GM19238 (cell line): ENCODE results near the gene METTL3.

Experiments
- DNase-seq: peaks from one replicate; pipeline ENCODE4 v3.0.0; 2011; ENCODE audit warnings: low spot score; ENCODE audit not compliant: insufficient read length

METTL3 gene

DNA sequence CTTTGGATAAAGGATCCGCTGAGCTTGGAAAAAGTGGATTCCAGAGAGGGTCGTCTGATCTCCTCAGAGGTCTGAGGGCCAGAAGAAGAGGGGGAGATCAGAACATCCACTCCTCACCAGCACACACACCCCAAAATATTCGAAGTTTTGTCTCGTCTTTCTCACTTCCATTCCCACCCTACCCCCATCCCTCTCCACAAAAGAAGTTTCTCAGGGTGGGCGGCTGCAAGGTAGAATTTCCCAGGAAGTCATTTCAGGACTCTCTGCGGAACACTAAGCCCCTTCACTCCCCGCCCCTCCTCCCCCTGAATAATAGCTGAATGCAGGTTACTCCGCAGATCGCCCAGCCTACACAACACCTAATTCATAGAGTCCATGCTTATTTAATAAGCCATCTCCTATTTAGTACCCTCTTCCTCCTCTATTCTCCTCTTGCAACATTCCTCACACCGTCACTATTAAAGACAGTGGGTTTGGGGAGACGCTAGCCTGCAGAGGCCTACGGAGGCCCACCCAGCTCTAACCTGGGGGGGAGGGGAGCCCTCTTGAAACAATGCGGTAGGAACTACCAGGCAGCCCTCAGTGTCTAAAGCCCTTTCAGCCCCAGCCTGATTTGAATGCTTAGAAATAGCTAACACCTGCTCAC, 15.7 kb upstream of the METTL3 start:
- DNase-seq = no peak

DNA sequence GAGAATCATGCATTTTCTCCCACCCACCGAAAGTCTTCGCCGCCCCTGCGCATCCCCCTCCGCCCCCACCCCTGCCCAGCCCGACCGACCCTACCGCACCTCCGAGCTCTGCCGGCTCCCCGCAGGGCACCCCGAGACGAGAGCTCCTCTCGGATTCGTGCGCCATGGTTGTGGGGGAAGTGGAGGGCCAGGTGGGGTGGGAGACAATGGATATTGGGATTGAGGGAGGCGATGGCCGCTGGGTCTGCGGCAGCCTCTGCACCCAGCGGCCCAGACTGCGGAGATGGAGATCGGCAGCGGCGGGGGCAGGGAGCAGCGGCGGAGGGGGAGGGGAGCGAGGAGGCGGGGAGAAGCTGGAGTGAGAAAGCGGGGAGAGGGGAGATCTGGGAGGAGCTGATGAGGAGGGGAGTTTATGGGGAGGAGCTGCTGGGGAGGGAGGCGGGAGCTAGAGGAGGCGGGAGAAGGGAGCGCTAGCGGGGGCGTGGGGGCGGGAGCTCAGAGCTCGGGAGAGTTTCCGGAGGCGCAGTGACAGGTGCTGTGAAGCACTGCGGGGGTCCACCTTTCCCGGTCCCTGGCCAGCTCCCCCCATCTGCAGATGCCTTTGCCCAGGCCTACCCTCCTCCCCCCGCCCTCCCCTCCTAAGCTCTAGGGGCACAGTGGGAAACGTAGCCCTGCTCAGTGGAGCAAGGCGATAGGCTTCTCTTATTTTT, 15.0 kb upstream of the METTL3 start, which contains the start of gene SALL2:
Gene SALL2 (minus strand): TSS at position 385 of the 710 bp plus-strand sequence. CDS start 219 bp downstream, at position 166.
- DNase-seq = peak; percentile 37

- DNase-seq = no peak
These were observed 14.4 kb upstream of the METTL3 start for GRCh38 chr14:21525571-21525961.

DNA sequence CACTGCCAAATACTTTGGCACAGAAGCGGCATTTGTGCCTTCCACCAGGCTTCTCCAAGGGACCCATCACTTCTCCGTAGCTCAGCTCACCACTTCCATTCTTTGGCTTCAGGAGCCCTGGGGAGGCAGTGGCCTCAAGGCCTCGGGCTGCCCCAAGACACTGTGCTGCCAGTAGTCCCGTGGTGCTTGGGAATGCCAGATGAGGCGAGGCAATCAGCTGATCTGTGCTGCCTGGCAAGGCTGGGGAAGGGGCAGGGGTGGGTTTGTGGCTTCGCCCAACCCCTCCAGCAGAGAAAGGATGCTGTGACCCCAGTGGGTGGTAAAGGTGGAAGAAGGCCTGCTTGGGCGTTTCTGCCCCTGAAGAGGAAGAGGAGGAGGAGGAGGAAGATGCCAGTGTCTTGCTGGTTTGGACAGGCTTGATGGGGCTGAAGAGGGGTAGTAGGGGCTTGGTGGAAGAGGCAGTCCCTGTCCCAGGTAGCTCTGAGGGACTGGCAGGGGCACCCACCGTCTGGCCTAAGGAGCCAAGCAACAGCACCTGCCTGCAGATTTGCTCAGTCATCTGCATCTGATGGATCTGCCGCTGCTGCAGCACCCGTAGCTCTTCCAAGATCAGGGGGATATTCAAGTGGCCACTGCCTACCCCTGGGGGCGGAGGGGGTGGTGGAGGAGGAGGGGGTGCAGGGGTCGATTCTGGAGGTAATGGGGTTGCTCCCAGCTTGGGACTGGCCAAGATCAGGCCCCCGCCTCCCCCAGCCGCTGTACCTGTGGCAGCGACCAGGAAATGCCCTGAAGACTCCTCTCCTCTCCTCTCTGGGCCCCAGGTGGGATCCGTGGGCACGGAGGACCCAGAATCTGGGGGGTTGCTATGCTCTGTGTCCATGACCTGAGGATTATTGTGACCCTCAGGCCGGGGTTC, 13.7 kb upstream of the METTL3 start:
- no peak for DNase-seq

- DNase-seq = no peak
These were observed 12.1 kb upstream of the METTL3 start for GRCh38 chr14:21523203-21523602.

DNA sequence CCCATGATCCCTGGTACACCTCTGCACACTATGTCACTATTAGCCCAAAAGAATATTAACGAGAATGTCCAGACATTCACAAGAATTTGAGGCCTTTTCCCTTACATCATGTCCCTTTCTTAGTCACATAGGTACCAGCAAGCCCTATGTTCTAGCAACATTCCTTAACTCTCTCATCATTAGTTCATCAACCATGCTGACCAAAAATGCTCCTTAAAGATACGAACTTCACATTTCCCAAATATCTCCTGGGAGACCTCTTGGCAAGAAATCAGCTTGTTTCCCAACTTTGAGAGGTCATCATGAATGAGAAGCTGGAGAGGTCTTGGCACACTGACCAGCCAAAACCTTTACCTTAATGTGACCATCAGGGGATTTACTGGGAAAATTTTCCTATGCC, 10.4 kb upstream of the METTL3 start:
- no peak for DNase-seq

- DNase-seq = no peak
These were observed 9.6 kb upstream of the METTL3 start for GRCh38 chr14:21520767-21521166.

GRCh38 chr14:21518725-21519124, 7.6 kb upstream of the METTL3 start:
- DNase-seq = no peak

- no peak for DNase-seq
These were observed 3.2 kb upstream of the METTL3 start for GRCh38 chr14:21514341-21514740.

- DNase-seq = no peak
These were observed 1.6 kb downstream of the METTL3 start for GRCh38 chr14:21509432-21510143.

GRCh38 chr14:21506557-21506956, 4.6 kb downstream of the METTL3 start:
- no peak for DNase-seq

DNA sequence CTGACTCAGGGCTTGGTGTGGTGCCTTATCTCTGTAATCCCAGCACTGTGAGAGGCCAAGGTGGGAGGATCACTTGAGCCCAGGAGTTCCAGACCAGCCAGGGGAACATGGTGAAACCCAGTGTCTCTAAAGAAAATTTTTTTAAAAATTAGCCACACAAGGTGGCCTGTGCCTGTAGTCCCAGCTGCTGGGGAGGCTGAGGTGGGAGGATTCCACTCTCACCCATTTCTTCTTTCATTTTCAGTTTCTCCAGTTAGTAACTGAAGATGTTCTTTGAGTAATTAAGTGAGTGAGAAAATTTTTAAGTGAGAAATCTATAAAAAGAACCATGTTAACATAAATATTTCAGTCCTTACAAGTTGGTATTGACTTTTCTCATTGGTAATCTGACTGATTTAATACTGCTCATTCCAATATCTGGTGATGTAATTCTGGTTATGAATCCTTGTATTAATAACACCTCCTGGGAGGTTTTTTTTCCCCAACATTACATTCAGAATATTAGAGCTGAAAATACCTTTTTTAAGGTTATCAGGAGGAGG, 6.1 kb downstream of the METTL3 start:
- DNase-seq = no peak

GRCh38 chr14:21503376-21503775, 7.8 kb downstream of the METTL3 start:
- no peak for DNase-seq

- DNase-seq = no peak
These were observed 9.6 kb downstream of the METTL3 start for GRCh38 chr14:21501568-21501967.

DNA sequence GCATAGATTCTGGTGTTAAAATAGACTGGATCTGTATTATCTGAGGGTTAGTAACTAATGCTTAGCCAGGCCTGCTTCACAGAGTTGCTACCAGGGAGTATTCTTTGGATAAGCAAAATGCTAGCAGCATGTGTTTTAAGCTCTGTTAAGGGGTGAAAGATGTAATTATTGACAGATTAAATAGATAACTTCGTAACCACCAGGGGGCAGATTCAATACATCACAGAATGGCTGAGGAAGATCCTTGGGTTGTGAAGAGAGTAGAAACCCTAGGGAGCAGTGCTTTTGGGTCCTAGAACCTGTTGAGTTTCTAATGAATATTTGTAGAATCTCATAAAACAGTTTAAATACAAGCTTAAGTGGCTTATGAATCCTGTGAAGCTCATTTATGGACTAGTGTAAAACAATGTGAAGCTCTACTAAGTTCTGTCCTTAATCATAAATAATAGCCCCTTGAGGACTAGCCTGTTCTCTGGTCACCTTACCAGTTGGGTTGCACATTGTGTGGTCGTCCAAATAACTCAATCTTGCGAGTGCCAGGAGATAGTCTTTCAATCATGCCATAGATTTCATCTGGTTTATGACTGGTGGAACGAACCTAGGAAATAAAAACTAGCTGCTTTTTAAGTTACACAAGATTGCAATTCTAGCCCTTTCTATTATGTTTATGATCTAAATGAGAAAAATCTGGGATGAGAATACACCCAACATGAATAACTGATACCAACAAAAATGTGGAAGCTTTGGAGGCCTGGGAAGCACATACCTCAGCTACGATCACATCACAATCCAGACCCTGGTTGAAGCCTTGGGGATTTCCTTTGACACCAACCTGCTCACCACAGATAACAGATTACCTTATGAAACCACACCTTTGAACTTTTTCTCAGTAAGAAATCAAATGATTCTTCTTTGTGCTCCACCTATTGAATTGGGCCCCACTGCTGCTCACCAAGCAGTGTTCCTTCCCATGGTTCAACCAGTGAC, 12.3 kb downstream of the METTL3 start:
- DNase-seq = no peak

- DNase-seq = no peak
These were observed 14.7 kb downstream of the METTL3 start for GRCh38 chr14:21496453-21496852.

- no peak for DNase-seq
These were observed 16.0 kb downstream of the METTL3 start for GRCh38 chr14:21494902-21495762.

GRCh38 chr14:21486640-21487087, 24.5 kb downstream of the METTL3 start:
- DNase-seq = no peak
